Nephron (organoid): ENCODE data around the gene PROX2.
A peak's percentile ranks its signal among the peaks of the same experiment; 100 is the strongest.

Experiments used
- H3K27ac Mint-ChIP-seq, 3 experiments: 2 replicates each; pipeline ENCODE4 v1.8.0; 2020; ENCODE audit warnings: mixed read lengths in 3 of 3, mild to moderate bottlenecking in 2 of 3, moderate library complexity in 1 of 3
- H3K27me3 Mint-ChIP-seq: 2 replicates; pipeline ENCODE4 v1.8.0; 2021; ENCODE audit warnings: low read depth, mild to moderate bottlenecking, moderate library complexity, mixed read lengths
- H3K36me3 Mint-ChIP-seq: 2 replicates; pipeline ENCODE4 v1.8.0; 2020; ENCODE audit warnings: low read depth, mixed read lengths
- H3K4me1 Mint-ChIP-seq: 2 replicates; pipeline ENCODE4 v1.8.0; 2020; ENCODE audit warnings: mixed read lengths
- H3K4me3 Mint-ChIP-seq, 3 experiments: 2 replicates each; pipeline ENCODE4 v1.8.0; 2020; ENCODE audit warnings: mild to moderate bottlenecking in 3 of 3, mixed read lengths in 3 of 3, moderate library complexity in 2 of 3
- H3K9me3 Mint-ChIP-seq: 2 replicates; pipeline ENCODE4 v1.8.0; 2020; ENCODE audit warnings: mixed read lengths
- CTCF ChIP-seq, 3 experiments: fragments of 200-600 bp; sonication (generic); IDR thresholded peaks; one replicate each; pipeline ENCODE4 v1.5.0; 2021; ENCODE audit warnings: antibody characterized with exemption in 3 of 3; ENCODE audit not compliant: unreplicated experiment in 3 of 3

The PROX2 gene, protein sequence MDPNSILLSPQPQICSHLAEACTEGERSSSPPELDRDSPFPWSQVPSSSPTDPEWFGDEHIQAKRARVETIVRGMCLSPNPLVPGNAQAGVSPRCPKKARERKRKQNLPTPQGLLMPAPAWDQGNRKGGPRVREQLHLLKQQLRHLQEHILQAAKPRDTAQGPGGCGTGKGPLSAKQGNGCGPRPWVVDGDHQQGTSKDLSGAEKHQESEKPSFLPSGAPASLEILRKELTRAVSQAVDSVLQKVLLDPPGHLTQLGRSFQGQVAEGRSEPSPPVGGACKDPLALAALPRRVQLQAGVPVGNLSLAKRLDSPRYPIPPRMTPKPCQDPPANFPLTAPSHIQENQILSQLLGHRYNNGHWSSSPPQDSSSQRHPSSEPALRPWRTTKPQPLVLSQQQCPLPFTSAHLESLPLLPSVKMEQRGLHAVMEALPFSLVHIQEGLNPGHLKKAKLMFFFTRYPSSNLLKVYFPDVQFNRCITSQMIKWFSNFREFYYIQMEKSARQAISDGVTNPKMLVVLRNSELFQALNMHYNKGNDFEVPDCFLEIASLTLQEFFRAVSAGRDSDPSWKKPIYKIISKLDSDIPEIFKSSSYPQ

DNA sequence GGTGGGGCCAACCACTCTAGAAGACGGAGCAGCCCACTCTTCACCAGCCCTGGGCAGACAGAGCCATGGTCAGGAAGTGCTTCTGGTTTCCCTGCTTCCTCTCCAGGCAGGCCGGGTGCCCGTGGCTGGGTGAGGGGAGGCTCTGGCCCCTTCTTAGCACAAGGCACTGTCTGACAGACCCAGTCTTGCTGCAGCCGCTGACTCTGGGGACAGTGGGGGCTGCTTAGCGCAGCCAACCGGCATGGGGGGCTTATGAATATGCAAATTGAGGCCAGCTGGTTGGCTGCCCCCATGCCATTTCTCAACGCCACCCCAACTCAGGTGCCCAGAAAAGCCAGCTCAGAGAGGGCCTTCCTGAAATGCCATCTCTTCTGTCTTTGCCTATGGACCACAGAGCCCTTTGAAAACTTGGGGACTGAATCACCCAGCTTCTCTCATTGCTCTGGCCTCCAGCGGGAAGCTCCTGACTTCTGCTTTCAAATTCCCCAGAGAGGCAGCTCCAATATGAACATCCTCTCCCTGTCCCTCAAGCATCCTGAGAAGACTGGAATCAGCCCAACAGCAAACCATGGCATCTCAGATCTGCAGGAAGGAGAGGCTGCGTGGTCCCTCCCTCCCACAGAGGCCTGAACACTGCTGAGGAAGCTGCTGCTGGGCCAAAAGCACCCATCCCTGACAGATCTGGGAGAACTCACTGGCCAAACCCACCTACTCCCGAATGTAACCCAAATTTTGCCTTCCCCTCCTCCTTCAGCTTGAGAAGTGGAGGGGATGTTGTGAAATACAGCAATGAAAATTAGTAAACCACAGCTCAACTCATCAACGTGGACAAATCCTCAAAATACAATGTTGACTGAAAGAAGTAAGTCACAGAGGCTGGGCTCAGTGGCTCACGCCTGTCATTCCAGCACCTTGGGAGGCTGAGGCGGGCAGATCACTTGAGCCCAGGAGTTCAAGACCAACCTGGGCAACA lies at the start of gene PROX2:
TSS of gene PROX2 (minus strand) at position 205 of the 973 bp plus-strand sequence. CDS start 12,311 bp downstream, outside the sequence.
- H3K4me3 Mint-ChIP-seq = no peak within 1 kb of the TSS
- no peaks in the 10 kb centered on the region for H3K36me3 Mint-ChIP-seq
- peaks cover 13% of the 10 kb centered on the region for H3K4me1 Mint-ChIP-seq
- H3K27ac Mint-ChIP-seq = no peak within 1 kb of the TSS
- H3K9me3 Mint-ChIP-seq = no peaks in the 10 kb centered on the region
- no peaks in the 10 kb centered on the region for H3K27me3 Mint-ChIP-seq
- no peak for TF ChIP-seq CTCF (IDR thresholded peaks at IDR 0.05; ENCODE audit: unreplicated experiment in 3 of 3)

- Mint-ChIP-seq H3K9me3 (no peaks in the 10 kb centered on the region), H3K4me3 (peak overlapping the region in 2 of 3 experiments; percentile 18 to 62), H3K4me1 (no peaks in the 10 kb centered on the region), H3K27me3 (peaks cover 31% of the 10 kb centered on the region), H3K36me3 (no peaks in the 10 kb centered on the region), H3K27ac (no peak overlapping the region)
- no peak for TF ChIP-seq CTCF (IDR thresholded peaks at IDR 0.05; ENCODE audit: unreplicated experiment in 3 of 3)
These were observed 48.1 kb upstream of the PROX2 start for GRCh38 chr14:74924061-74924460.

DNA sequence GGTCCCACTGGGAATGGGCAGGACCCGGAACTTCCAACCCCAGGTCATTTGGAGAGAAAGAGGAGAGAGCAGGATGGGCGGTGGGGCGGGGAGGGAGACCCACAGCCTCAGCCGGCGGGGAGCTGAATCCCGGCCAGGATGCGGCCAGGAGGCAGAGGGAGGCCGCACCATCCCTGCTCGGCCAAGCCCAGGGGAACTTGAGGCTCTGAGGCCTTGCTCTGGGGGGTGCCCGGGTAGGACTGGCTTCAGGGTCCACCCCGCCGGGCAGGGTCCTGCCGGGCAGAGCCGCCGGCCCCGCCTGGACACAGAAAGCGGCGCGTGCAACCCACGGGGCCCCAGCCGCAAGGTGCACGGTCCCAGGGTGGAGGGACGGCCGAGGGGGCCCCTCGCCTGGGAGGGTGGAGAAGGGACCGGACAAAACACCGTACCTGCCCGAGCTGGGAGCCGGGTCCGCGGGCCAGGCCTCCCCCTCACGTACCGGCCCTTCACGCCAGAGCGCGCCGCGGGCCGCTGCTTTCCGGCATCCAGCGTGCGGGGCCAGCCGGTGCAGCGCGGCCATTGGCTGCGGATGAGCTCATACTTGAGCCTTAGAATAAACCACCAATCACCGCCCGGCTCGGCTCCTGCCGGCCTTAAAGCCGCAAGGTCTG lies 46.9 kb upstream of the PROX2 start, which contains the start of gene RPS6KL1:
TSS of gene RPS6KL1 (minus strand) at position 509 of the 650 bp plus-strand sequence. CDS start 1,719 bp downstream, outside the sequence.
- peaks cover 31% of the 10 kb centered on the region for H3K27me3 Mint-ChIP-seq
- no peaks in the 10 kb centered on the region for H3K9me3 Mint-ChIP-seq
- H3K36me3 Mint-ChIP-seq = no peaks in the 10 kb centered on the region
- no peaks in the 10 kb centered on the region for H3K4me1 Mint-ChIP-seq
- TF ChIP-seq CTCF (IDR thresholded peaks at IDR 0.05; ENCODE audit: unreplicated experiment in 3 of 3) = no peak
- H3K4me3 Mint-ChIP-seq = peak within 1 kb of the TSS; percentile 70 to 78 (median 78)
- no peak within 1 kb of the TSS for H3K27ac Mint-ChIP-seq

DNA sequence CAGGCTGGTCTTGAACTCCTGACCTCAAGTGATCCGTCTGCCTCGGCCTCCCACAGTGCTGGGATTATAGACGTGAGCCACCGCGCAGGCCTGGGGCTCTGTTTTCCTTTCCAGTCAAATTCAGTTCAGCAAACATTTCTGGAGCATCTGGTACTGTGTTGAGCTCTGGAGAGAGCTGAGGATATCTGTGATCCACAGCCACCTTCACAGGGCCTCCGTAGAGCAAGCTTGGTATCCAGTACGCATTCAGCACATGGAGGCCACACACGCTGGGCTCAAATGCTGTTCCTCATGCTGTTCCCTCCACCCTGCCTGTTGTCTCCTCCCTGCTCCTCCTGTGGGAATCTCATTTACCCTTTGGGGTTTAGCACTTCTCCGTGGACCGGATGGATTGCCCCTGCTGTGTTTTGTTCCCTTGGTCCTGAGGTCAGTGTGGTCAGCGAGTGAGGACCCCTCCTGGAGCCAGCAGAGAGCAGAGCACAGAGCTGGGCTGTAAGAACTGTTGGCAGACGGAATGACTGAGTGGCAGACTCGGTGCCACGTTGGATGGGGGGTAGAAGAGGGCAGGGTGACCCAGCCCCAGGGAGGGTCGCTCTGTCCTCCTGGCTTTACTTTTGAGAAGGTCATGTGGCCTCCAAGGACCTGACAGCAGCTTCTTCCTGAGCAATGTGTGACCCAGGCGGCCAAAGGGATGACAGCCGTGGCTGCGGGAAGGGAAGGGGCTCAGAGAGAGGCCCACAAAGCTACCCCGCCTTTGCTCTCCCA lies 46.2 kb upstream of the PROX2 start:
- no peak overlapping the region for H3K27ac Mint-ChIP-seq
- H3K36me3 Mint-ChIP-seq = no peaks in the 10 kb centered on the region
- no peak for TF ChIP-seq CTCF (IDR thresholded peaks at IDR 0.05; ENCODE audit: unreplicated experiment in 3 of 3)
- H3K4me1 Mint-ChIP-seq = peaks cover 6% of the 10 kb centered on the region
- H3K4me3 Mint-ChIP-seq = peak overlapping the region; percentile 70 to 78 (median 78)
- no peaks in the 10 kb centered on the region for H3K9me3 Mint-ChIP-seq
- peaks cover 25% of the 10 kb centered on the region for H3K27me3 Mint-ChIP-seq
